K562 (cell line): ENCODE data around the gene TRIM65. TPM values are rescaled to one million over a fixed set of nuclear protein-coding genes. Genes with fewer than 3 reads are reported as not detected.
A peak's percentile ranks its signal among the peaks of the same experiment; 100 is the strongest.

Experiments
- FOS ChIP-seq: IDR thresholded peaks from 3 replicates; pipeline ENCODE4 v1.6.1; 2011; ENCODE audit not compliant: insufficient read length; ENCODE audit errors: extremely low read depth
- KAT8 ChIP-seq: fragments of 450-650 bp; IDR thresholded peaks from 2 replicates; pipeline ENCODE4 v1.6.1; 2016; ENCODE audit warnings: low read depth, mild to moderate bottlenecking
- MAFF ChIP-seq: IDR thresholded peaks from 2 replicates; pipeline ENCODE4 v1.6.1; 2012; ENCODE audit warnings: low read length, improper control_type of control experiment
- ZNF444 ChIP-seq: fragments of 250-450 bp; sonication (Bioruptor Pico); IDR thresholded peaks from 2 replicates; pipeline ENCODE4 v1.4.0; 2020; ENCODE audit warnings: mild to moderate bottlenecking, moderate library complexity
- ZNF584 ChIP-seq: fragments of 200-800 bp; sonication (Bioruptor generic); IDR thresholded peaks from 2 replicates; pipeline ENCODE4 v1.6.1; 2016; ENCODE audit warnings: low read depth, mild to moderate bottlenecking, missing genetic modification characterization, missing compliant biosample characterization
- polyA plus RNA-seq, 8 experiments: library from polyadenylated mRNA; depleted of rRNA in 4 of 8; stranded (reverse) in 5 of 8; unstranded in 3 of 8; fragments of >200 nt; fragmentation: Nextera tagmentation in 2 of 8; fragmentation: Illumina TruSeq in 1 of 8; extraction: Ambion mirVana in 2 of 8; extraction: Trizol in 1 of 8; gene quantifications; 2 replicates each; pipeline versions ENCODE4 v1.2.1 to v1.2.3, GENCODE V29; 2011 to 2014; ENCODE audit warnings: inconsistent platforms in 1 of 8, missing spikeins in 1 of 8
- total RNA-seq, 7 experiments: library from RNA; depleted of rRNA in 6 of 7; stranded (reverse); fragments of >200 nt in 6 of 7; fragmentation: Illumina TruSeq in 2 of 7; extraction: Trizol in 2 of 7; gene quantifications; 2 replicates each; pipeline versions ENCODE4 v1.2.1 to v1.2.3, GENCODE V29; 2011 to 2021; ENCODE audit warnings: low replicate concordance in 1 of 7
- TF ChIP-seq, protein P1 (sequence below): sonication (generic); formaldehyde crosslinking; IDR thresholded peaks from 2 replicates; pipeline ENCODE4 v1.8.1; 2023; ENCODE audit warnings: mild to moderate bottlenecking, missing genetic modification reagents
- TF ChIP-seq, protein P2 (sequence below): sonication (generic); formaldehyde crosslinking; IDR thresholded peaks from 2 replicates; pipeline ENCODE4 v1.8.1; 2023; ENCODE audit warnings: mild to moderate bottlenecking, missing genetic modification reagents, moderate library complexity
- TF ChIP-seq, protein P3 (sequence below): fragments of 250-450 bp; sonication (Bioruptor Pico); IDR thresholded peaks from 2 replicates; pipeline ENCODE4 v1.4.0; 2020; ENCODE audit warnings: mild to moderate bottlenecking, moderate library complexity
- TF ChIP-seq, protein P4 (sequence below), 2 experiments: fragments of 450-650 bp; conservative IDR thresholded peaks; 2 replicates each; pipeline ENCODE4 v1.6.1; 2017; ENCODE audit warnings: mild to moderate bottlenecking in 2 of 2, moderate library complexity in 2 of 2
- TF ChIP-seq, protein P5 (sequence below), 3 experiments: fragments of 200-800 bp in 1 of 3; fragments of 250-450 bp in 1 of 3; fragments of 450-650 bp in 1 of 3; sonication (Bioruptor Pico) in 1 of 3; sonication (Bioruptor generic) in 1 of 3; formaldehyde crosslinking in 1 of 3; IDR thresholded peaks; 2 replicates each; pipeline versions ENCODE4 v1.6.1 to v1.8.0; 2016 to 2022; ENCODE audit warnings: mild to moderate bottlenecking in 2 of 3, missing genetic modification characterization in 2 of 3, missing compliant biosample characterization in 1 of 3, moderate library complexity in 1 of 3
- TF ChIP-seq, protein P6 (sequence below): fragments of 250-450 bp; sonication (Bioruptor Pico); IDR thresholded peaks from 2 replicates; pipeline ENCODE4 v1.4.0; 2020; ENCODE audit warnings: borderline replicate concordance

TRIM65 gene
- total and polyA plus RNA-seq, 9 of the 15 experiments (the other 6 are each of a cell fraction or from before 2014, with no cell fraction given), result 2.8 to 45.7 (median 22.9) TPM

DNA sequence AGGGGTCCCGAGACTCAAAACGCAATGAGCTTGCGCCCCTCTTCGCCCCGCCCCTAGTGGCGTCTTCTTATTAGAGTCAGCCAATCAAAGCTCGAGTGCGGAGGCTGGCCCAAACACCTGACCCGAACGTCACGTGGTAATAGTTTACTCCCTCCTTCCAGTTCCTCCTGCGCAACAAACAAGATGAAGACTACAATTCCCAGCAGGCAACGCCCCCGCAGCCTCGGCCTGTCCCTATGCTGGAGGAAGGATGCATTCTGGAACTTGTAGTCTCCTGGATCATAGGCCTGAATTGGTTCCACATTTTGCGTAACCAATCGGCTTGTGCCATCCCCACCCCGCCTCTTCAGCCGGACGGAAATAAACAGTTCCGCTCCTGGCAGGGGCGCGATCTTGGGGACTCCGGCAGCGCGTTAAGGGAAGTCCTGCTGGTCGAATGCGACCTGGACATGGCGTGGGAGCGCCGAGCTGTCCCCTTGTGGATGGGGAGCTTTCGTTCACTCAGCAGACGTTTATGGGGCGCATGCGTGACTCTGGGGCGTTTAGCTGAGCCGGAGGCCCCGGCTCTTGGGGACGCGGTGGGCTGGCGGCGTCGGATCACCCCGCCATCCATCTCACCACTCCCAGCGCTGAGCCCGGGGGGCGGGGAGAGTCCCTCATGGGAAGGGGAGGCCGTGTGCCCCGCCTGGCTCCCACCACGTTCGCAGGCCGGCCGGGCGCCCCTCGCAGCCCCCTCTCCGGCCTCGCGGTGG lies 41.3 kb downstream of the TRIM65 start, which contains the start of gene WBP2 (continued):
- TF ChIP-seq, protein P1, sequence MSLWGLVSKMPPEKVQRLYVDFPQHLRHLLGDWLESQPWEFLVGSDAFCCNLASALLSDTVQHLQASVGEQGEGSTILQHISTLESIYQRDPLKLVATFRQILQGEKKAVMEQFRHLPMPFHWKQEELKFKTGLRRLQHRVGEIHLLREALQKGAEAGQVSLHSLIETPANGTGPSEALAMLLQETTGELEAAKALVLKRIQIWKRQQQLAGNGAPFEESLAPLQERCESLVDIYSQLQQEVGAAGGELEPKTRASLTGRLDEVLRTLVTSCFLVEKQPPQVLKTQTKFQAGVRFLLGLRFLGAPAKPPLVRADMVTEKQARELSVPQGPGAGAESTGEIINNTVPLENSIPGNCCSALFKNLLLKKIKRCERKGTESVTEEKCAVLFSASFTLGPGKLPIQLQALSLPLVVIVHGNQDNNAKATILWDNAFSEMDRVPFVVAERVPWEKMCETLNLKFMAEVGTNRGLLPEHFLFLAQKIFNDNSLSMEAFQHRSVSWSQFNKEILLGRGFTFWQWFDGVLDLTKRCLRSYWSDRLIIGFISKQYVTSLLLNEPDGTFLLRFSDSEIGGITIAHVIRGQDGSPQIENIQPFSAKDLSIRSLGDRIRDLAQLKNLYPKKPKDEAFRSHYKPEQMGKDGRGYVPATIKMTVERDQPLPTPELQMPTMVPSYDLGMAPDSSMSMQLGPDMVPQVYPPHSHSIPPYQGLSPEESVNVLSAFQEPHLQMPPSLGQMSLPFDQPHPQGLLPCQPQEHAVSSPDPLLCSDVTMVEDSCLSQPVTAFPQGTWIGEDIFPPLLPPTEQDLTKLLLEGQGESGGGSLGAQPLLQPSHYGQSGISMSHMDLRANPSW (CRISPR knock-in tag), result no peak
- TF ChIP-seq, protein P2, sequence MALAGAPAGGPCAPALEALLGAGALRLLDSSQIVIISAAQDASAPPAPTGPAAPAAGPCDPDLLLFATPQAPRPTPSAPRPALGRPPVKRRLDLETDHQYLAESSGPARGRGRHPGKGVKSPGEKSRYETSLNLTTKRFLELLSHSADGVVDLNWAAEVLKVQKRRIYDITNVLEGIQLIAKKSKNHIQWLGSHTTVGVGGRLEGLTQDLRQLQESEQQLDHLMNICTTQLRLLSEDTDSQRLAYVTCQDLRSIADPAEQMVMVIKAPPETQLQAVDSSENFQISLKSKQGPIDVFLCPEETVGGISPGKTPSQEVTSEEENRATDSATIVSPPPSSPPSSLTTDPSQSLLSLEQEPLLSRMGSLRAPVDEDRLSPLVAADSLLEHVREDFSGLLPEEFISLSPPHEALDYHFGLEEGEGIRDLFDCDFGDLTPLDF (CRISPR knock-in tag), result peak; percentile 25; the same call in 1 of the 2 replicates
- TF ChIP-seq, protein P3, sequence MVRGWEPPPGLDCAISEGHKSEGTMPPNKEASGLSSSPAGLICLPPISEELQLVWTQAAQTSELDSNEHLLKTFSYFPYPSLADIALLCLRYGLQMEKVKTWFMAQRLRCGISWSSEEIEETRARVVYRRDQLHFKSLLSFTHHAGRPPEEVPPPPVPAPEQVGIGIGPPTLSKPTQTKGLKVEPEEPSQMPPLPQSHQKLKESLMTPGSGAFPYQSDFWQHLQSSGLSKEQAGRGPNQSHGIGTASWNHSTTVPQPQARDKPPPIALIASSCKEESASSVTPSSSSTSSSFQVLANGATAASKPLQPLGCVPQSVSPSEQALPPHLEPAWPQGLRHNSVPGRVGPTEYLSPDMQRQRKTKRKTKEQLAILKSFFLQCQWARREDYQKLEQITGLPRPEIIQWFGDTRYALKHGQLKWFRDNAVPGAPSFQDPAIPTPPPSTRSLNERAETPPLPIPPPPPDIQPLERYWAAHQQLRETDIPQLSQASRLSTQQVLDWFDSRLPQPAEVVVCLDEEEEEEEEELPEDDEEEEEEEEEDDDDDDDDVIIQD (CRISPR knock-in tag), result no peak
- TF ChIP-seq, protein P4, sequence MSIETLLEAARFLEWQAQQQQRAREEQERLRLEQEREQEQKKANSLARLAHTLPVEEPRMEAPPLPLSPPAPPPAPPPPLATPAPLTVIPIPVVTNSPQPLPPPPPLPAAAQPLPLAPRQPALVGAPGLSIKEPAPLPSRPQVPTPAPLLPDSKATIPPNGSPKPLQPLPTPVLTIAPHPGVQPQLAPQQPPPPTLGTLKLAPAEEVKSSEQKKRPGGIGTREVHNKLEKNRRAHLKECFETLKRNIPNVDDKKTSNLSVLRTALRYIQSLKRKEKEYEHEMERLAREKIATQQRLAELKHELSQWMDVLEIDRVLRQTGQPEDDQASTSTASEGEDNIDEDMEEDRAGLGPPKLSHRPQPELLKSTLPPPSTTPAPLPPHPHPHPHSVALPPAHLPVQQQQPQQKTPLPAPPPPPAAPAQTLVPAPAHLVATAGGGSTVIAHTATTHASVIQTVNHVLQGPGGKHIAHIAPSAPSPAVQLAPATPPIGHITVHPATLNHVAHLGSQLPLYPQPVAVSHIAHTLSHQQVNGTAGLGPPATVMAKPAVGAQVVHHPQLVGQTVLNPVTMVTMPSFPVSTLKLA (conservative IDR thresholded peaks at IDR 0.05), result peak; percentile 93 to 94
- no peak for TF ChIP-seq MAFF
- no peak for TF ChIP-seq KAT8
- peak; percentile 85 for TF ChIP-seq ZNF584 (CRISPR knock-in tag)
- TF ChIP-seq ZNF444, result no peak
- TF ChIP-seq FOS, result peak; percentile 70
- TF ChIP-seq, protein P5, sequence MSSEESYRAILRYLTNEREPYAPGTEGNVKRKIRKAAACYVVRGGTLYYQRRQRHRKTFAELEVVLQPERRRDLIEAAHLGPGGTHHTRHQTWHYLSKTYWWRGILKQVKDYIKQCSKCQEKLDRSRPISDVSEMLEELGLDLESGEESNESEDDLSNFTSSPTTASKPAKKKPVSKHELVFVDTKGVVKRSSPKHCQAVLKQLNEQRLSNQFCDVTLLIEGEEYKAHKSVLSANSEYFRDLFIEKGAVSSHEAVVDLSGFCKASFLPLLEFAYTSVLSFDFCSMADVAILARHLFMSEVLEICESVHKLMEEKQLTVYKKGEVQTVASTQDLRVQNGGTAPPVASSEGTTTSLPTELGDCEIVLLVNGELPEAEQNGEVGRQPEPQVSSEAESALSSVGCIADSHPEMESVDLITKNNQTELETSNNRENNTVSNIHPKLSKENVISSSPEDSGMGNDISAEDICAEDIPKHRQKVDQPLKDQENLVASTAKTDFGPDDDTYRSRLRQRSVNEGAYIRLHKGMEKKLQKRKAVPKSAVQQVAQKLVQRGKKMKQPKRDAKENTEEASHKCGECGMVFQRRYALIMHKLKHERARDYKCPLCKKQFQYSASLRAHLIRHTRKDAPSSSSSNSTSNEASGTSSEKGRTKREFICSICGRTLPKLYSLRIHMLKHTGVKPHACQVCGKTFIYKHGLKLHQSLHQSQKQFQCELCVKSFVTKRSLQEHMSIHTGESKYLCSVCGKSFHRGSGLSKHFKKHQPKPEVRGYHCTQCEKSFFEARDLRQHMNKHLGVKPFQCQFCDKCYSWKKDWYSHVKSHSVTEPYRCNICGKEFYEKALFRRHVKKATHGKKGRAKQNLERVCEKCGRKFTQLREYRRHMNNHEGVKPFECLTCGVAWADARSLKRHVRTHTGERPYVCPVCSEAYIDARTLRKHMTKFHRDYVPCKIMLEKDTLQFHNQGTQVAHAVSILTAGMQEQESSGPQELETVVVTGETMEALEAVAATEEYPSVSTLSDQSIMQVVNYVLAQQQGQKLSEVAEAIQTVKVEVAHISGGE (CRISPR knock-in tag; IDR thresholded peaks at IDR 0.05), result peak in 1 of 3 experiments; percentile 93; a peak in 2 of 6 replicates
- TF ChIP-seq, protein P6, sequence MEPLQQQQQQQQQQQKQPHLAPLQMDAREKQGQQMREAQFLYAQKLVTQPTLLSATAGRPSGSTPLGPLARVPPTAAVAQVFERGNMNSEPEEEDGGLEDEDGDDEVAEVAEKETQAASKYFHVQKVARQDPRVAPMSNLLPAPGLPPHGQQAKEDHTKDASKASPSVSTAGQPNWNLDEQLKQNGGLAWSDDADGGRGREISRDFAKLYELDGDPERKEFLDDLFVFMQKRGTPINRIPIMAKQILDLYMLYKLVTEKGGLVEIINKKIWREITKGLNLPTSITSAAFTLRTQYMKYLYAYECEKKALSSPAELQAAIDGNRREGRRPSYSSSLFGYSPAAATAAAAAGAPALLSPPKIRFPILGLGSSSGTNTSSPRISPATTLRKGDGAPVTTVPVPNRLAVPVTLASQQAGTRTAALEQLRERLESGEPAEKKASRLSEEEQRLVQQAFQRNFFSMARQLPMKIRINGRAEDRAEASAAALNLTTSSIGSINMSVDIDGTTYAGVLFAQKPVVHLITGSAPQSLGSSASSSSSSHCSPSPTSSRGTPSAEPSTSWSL (CRISPR knock-in tag), result no peak
